Transverse colon (tissue), 4 donors: ENCODE results near the gene MPO.

Experiments used
- POLR2A ChIP-seq: fragments of 450-650 bp; IDR thresholded peaks from one replicate; pipeline ENCODE4 v1.6.1; 2016; ENCODE audit warnings: antibody characterized with exemption, mild to moderate bottlenecking, moderate library complexity
- POLR2AphosphoS5 ChIP-seq, 3 donors: sonication (generic); formaldehyde crosslinking; IDR thresholded peaks; one replicate each; pipeline ENCODE4 v1.6.1; 2016; ENCODE audit warnings: antibody characterized with exemption in 3 of 3
- TF ChIP-seq, protein P1 (sequence below), 5 experiments: fragments of 200-600 bp in 3 of 5; fragments of 450-650 bp in 2 of 5; sonication (generic) in 3 of 5; IDR thresholded peaks; 1 replicate in 2 of 5; 2 replicates in 3 of 5; pipeline ENCODE4 v1.5.1; 2016 to 2017; ENCODE audit warnings: antibody characterized with exemption in 5 of 5, inconsistent platforms in 3 of 5, mild to moderate bottlenecking in 2 of 5, moderate library complexity in 1 of 5

DNA sequence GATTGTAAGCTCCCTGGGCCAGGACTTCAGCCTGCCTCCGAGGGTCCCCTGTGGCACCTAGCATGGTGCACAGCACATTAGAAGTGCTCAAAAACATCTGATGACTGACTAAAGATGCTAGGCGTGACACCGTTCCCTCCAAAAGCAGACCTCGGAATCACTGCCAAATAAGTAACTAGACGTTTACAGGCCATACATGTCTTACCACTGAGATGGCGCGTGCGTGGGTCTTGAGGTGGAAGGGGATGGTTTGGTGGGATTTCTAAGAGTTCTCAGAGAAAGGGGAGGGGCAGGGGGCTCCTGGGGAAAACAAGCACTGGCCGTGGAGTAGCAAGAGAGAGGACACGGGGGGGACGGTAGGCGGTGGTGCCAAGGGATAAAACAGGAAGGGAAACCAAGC lies 12.4 kb downstream of the MPO start:
- TF ChIP-seq, protein P1, sequence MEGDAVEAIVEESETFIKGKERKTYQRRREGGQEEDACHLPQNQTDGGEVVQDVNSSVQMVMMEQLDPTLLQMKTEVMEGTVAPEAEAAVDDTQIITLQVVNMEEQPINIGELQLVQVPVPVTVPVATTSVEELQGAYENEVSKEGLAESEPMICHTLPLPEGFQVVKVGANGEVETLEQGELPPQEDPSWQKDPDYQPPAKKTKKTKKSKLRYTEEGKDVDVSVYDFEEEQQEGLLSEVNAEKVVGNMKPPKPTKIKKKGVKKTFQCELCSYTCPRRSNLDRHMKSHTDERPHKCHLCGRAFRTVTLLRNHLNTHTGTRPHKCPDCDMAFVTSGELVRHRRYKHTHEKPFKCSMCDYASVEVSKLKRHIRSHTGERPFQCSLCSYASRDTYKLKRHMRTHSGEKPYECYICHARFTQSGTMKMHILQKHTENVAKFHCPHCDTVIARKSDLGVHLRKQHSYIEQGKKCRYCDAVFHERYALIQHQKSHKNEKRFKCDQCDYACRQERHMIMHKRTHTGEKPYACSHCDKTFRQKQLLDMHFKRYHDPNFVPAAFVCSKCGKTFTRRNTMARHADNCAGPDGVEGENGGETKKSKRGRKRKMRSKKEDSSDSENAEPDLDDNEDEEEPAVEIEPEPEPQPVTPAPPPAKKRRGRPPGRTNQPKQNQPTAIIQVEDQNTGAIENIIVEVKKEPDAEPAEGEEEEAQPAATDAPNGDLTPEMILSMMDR (IDR thresholded peaks at IDR 0.05), result no peak
- no peak for TF ChIP-seq POLR2A
- TF ChIP-seq POLR2AphosphoS5 (IDR thresholded peaks at IDR 0.05), result no peak
